GM12878 (cell line): Measurements from ENCODE around the gene CEP78.

Experiments
- BRCA1 ChIP-seq: IDR thresholded peaks from 2 replicates; pipeline ENCODE4 v1.6.1; 2011; ENCODE audit warnings: low read depth, low read length, improper control_type of control experiment
- CBFB ChIP-seq: IDR thresholded peaks from 2 replicates; pipeline ENCODE4 v1.6.1; 2016; ENCODE audit warnings: antibody characterized with exemption, low read depth
- ESRRA ChIP-seq: IDR thresholded peaks from 2 replicates; pipeline ENCODE4 v1.6.1; 2012; ENCODE audit warnings: mild to moderate bottlenecking, low read length, improper control_type of control experiment
- EZH2 ChIP-seq: IDR thresholded peaks from 2 replicates; pipeline ENCODE4 v1.6.1; 2012; ENCODE audit warnings: low read depth, mild to moderate bottlenecking, control low read depth, inconsistent platforms, low read length, borderline replicate concordance; ENCODE audit not compliant: control insufficient read depth
- MAX ChIP-seq: IDR thresholded peaks from 2 replicates; pipeline ENCODE4 v1.6.1; 2012; ENCODE audit warnings: low read depth, low read length, improper control_type of control experiment
- NFYB ChIP-seq: IDR thresholded peaks from 2 replicates; pipeline ENCODE4 v1.6.1; 2011; ENCODE audit warnings: low read depth, mild to moderate bottlenecking, low read length, improper control_type of control experiment, moderate library complexity; ENCODE audit not compliant: insufficient read depth
- RAD51 ChIP-seq: fragments of 450-650 bp; IDR thresholded peaks from 2 replicates; pipeline ENCODE4 v1.6.1; 2016; ENCODE audit warnings: moderate library complexity, mild to moderate bottlenecking, inconsistent platforms
- SMARCA5 ChIP-seq: fragments of 450-650 bp; IDR thresholded peaks from 2 replicates; pipeline ENCODE4 v1.6.1; 2017; ENCODE audit warnings: mild to moderate bottlenecking
- TF ChIP-seq, protein P1 (sequence below), 3 experiments: IDR thresholded peaks in 2 of 3; conservative IDR thresholded peaks in 1 of 3; 2 replicates each; pipeline ENCODE4 v1.5.1; 2011; ENCODE audit warnings: low read depth in 3 of 3, low read length in 3 of 3, mild to moderate bottlenecking in 3 of 3, control low read depth in 2 of 3, moderate library complexity in 2 of 3, inconsistent platforms in 1 of 3, mixed read lengths in 1 of 3; ENCODE audit not compliant: control insufficient read depth in 2 of 3, insufficient read depth in 1 of 3; ENCODE audit errors: extremely low read depth in 1 of 3

- TF ChIP-seq NFYB (no peak), ESRRA (no peak), CBFB (no peak), MAX (no peak), BRCA1 (no peak), EZH2 (no peak), RAD51 (no peak), SMARCA5 (no peak)
- TF ChIP-seq, protein P1, sequence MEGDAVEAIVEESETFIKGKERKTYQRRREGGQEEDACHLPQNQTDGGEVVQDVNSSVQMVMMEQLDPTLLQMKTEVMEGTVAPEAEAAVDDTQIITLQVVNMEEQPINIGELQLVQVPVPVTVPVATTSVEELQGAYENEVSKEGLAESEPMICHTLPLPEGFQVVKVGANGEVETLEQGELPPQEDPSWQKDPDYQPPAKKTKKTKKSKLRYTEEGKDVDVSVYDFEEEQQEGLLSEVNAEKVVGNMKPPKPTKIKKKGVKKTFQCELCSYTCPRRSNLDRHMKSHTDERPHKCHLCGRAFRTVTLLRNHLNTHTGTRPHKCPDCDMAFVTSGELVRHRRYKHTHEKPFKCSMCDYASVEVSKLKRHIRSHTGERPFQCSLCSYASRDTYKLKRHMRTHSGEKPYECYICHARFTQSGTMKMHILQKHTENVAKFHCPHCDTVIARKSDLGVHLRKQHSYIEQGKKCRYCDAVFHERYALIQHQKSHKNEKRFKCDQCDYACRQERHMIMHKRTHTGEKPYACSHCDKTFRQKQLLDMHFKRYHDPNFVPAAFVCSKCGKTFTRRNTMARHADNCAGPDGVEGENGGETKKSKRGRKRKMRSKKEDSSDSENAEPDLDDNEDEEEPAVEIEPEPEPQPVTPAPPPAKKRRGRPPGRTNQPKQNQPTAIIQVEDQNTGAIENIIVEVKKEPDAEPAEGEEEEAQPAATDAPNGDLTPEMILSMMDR (IDR thresholded peaks at IDR 0.05 in 2 of 3, conservative IDR thresholded peaks at IDR 0.05 in 1 of 3; ENCODE audit: control insufficient read depth in 2 of 3, extremely low read depth in 1 of 3, insufficient read depth in 1 of 3, low read depth in 3 of 3, low read length in 3 of 3): no peak
Observed at GRCh38 chr9:78249542-78249941, 13.7 kb downstream of the CEP78 start.
